SW 1271 (cell line): Measurements from ENCODE around the gene COQ8B.
"Not testable (repeated sequence)": the region's sequence is repeated elsewhere in the genome, so short reads cannot be mapped to it uniquely, and the experiment has no call there.

Experiments used
- DNase-seq, 2 experiments: peaks; one replicate each; lab custom pipeline; 2025; lab: John Stamatoyannopoulos, UW

Gene COQ8B

DNA sequence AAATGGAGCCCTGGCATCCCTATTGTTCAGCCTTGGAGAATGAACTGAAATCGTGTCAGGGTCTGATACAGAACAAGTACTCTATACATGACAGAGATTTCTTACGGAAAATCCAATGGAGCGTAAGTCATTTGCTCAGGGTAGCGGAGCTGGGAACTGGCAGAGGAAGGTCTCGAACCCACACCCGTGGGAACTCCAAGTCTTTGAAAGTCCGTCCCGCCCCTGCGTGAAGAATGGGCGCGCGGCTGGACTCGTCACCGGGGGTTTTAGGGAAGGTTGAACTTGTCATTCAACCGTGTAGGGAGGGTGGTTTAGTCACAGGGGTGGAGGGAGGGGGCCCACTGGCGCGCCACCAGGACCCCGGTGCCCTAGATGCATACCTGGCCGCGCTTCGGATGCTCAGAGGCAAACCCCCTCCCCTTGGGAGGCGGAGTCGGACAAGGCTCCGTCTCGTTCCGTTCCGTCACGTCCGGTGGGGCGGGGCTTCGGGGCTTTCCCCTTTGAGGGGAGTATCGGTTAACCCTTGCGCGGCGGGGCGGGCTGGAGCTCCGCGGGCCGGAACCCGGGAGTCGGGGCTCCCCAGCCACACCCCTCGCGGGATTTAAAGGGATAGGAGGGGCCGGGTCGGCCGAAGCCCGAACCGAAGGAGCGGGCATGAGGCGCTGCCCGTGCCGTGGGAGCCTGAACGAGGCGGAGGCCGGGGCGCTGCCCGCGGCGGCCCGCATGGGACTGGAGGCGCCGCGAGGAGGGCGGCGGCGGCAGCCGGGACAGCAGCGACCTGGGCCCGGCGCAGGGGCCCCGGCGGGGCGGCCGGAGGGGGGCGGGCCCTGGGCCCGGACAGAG, at the start of gene COQ8B, which contains the start of gene ITPKC:
COQ8B (minus strand) TSS at position 405 of the 843 bp plus-strand sequence. CDS start 2,254 bp downstream, outside the sequence.
ITPKC (plus strand) TSS at position 631 of the 843 bp plus-strand sequence; CDS start at position 655, 24 bp downstream.
- peak; percentile 78 to 89 for DNase-seq

DNA sequence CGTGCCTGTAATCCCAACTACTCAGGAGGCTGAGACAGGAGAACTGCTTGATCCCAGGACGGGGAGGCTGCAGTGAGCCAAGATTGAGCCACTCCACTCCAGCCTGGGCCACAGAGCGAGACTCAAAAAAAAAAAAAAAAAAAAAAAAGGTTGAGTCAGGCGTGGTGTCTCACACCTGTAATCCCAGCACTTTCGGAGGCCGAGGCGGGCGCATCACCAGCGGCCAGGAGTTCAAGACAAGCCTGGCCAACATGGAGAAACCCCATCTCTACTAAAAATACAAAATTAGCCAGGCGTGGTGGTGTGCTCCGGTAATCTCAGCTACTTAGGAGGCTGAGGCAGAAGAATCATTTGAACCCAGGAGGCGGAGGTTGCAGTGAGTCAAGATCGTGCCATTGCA, 49.7 kb upstream of the COQ8B start:
- not testable (repeated sequence) for DNase-seq

DNA sequence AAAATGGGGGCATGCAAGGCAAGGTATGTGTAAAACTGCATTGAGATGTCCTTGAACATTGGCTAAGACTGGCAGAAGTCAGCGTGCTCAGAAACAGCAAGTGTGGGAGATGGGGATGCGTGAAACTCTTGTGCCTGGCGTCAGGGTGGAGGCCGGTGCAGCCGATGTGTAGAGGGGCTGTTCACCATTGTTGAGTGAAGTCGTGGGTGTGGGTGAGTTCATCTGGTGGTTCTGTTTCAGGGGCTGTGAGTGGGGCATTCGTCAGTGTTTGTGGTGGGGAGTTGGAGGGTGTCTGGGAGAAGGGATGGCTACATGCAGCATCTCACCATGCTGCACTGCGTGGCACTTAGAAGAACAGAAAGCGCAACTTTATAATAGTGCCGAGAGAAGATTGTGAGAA, 47.3 kb upstream of the COQ8B start:
- no peak for DNase-seq

DNA sequence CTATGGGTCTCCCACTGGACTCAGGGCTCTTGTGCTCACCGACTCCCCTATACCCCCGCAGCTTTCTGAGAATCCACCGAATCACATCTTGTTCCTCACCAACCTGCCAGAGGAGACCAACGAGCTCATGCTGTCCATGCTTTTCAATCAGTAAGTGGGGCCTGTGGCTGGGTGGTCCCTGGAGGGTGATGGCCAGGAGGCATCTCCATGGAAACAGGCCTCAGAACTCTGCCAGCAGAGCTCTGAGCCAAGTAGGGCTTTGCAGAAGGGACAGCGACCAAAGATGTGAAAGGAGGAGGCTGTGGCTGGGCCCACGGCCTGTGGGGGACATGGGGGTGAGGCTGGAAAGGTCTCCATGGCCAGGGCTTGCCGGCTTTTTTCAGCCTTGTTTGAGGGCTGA, 46.8 kb upstream of the COQ8B start:
- DNase-seq, result no peak

DNA sequence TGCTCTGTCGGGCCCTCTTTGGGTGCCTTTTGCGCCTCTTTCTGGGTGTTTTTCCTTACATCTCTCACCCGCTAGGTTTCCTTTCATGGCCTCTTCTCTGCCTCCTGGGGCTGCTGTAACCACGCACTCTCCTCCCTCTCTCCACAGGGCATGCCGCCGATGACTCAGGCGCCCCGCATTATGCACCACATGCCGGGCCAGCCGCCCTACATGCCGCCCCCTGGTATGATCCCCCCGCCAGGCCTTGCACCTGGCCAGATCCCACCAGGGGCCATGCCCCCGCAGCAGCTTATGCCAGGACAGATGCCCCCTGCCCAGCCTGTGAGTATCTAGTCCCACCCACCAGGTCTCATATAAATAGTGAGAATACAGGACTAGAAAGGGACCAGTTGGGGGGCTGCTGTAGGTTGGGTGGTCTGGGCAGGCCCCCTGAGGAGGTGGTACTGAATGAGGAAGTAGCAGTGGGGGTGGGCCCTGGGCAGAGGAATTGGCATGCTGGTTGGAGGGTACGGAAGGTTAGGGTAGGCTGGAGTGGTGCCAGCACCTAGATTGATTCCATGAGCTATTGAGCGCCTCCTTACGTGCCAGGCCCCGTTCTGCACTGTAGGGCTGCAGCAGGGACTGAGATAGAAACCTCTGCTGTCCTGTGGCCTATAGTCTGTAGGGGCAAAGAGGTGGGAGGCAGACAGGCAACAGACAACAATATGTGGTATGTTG, 46.2 kb upstream of the COQ8B start:
- DNase-seq, result no peak

DNA sequence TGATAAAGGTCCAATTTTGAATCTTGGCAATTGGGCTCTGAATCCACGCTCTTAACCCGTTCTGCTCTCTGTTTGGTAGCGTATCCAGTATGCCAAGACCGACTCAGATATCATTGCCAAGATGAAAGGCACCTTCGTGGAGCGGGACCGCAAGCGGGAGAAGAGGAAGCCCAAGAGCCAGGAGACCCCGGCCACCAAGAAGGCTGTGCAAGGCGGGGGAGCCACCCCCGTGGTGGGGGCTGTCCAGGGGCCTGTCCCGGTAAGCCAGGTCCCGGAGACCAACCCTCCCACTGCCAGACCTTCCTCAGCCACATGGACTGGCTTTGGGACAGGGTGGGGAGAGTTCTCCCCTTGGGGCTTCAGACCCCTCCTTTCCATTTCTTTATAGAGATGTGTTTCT, 42.7 kb upstream of the COQ8B start:
- DNase-seq, result no peak

DNA sequence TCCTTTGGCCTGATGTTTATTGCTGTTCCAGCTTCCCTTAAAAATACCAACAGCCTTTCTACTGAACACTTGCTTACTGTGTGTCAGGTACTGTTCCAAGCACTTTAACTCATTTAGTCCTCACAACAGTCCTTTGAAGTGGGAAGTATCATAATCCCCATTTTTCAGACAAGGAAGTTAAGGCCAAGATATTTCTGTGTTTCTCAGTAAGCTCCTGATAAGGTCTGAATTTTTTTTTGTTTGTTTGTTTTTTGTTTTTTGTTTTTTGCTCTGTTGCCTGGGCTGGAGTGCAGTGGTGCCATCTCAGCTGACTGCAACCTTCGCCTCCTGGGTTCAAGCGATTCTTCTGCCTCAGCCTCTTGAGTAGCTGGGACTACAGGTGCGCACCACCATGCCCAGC, 41.8 kb upstream of the COQ8B start:
- DNase-seq, result no peak

DNA sequence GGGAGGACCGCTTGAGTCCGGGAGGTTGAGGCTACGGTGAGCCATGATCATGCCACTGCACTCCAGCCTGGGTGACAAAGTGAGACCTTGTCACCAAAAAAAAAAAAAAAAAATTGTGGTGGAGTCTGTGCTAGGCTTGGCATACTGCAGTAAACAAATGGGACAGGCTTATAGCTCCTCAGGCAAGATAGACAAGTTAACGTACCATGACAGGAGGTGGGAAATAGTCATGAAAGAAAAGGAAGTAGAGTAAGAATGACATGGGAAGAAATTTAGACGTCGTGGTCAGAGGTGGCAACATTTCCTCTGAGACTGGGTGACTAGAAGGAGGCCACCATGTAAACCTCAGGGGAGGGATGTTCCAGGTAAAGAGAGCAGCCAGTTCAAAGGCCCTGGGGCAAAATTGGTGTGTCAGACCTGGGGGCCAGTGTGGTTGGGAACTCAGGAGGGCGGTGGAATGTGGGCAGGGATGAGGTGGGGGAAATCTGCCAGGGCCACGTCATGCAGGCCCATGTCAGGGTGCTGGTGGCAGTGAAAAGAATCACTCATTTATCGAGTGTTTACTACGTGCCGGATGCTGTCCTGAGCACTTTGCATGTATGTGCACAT, 39.9 kb upstream of the COQ8B start:
- no peak for DNase-seq

DNA sequence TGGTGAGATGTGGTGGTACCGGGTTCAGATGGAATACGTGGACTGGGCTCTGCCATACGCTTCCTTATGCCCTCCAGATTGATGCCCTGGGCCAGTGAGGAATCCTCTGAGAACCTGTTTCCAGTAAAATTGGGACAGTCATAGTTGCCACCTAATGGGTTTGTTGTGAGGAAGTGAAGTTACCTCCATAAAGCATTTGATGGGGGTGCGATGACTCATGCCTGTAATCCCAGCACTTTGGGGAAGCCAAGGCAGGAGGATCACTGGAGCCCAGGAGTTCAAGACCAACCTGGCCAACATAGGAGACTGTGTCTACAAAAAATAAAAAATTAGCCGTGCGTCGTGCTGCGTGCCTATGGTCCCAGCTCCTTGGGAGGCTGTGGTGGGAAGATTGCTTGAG, 39.1 kb upstream of the COQ8B start:
- no peak for DNase-seq

DNA sequence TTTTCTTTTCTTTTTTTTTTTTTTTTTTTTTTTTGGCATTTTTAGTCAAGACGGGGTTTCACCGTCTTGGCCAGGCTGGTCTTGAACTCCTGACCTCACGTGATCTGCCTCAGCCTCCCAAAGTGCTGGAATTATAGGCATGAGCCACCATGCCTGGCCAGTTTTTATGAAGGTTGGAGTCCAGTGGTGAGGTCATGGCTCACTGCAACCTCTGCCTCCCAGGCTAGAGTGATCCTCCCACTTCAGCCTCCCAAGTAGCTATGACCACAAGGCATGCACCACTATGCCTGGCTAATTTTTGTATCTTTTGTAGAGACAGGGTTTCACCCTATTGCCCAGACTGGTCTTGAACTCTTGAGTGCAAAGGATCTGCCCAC, 38.5 kb upstream of the COQ8B start:
- no peak for DNase-seq

DNA sequence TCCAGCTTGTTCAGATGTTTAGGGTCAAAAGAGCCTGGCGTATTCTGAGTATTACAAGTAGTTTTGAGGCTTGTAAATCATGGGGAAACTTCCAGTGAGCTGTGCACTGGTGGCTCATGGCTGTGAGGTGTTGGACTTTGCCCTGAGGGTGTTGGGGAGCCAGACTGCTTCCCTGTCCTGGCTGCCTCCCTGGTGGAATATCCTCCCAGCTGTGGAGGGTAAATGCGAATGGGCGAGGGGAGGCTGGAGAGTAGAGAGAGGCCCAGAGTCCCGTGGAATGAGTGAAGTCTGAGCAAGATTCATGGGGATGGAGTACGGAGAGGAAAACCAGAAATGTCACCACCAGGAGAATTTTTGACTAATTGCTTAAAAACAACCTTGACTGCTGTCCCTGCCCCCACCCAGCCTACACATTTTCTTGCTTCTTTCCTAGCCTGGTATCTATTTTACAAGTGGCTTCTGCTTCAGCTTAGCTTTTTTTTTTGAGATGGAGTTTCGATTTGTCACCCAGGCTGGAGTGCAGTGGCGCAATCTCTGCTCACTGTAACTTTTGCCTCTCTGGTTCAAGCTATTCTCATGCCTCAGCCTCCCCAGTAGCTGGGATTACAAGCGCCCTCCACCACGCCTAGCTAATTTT, 38.0 kb upstream of the COQ8B start:
- no peak for DNase-seq

DNA sequence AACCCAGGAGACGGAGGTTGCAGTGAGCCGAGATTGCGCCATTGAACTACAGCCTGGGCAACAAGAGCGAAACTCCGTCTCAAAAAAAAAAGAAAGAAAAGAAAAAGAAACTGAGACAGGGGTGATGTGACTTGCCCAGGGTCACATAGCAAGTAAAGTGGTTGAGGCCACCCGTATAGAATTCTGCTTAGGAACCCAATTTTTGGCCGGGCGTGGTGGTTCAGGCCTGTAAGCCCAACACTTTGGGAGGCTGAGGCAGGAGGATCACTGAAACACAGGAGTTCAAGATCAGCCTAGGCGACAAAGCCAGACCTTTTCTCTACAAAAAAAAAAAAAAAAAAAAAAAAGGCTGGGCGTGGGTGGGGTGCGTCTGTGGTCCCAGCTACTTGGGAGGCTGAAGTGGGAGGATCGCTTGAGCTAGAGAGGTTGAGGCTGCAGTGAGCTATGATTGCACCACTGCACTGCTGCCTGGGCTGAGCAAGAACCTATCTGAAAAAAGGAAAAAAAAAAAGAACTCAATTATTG, 35.6 kb upstream of the COQ8B start:
- no peak for DNase-seq

DNA sequence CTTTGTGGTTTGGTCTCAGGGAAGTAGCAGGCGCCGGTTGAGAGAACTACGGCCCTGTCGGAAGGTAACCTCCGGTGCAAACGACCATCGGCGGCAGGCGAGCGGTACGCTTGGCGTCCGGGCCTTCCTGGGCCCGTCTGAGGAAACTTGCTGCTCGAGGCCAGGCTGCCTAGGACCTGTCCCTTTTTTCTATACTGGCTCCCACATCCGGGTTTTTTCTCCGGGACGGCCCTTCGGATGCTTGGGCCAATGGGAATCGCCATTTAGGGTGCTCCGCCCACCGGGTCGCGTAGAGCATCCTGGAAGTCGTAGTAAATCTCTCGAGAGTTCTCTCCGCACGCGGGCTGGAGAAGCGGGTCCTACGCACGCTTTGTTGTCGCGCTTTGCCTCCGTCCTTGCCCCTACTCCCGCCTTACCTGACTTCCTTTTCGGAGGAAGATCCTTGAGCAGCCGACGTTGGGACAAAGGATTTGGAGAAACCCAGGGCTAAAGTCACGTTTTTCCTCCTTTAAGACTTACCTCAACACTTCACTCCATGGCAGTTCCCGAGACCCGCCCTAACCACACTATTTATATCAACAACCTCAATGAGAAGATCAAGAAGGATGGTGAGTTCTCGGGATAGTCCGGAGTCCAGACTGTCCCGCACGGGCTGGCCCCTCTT, 34.3 kb upstream of the COQ8B start, which contains the start of gene SNRPA:
SNRPA (plus strand) TSS at position 330 of the 664 bp plus-strand sequence; CDS start at position 536, 206 bp downstream.
- DNase-seq, result peak; percentile 81 to 94

DNA sequence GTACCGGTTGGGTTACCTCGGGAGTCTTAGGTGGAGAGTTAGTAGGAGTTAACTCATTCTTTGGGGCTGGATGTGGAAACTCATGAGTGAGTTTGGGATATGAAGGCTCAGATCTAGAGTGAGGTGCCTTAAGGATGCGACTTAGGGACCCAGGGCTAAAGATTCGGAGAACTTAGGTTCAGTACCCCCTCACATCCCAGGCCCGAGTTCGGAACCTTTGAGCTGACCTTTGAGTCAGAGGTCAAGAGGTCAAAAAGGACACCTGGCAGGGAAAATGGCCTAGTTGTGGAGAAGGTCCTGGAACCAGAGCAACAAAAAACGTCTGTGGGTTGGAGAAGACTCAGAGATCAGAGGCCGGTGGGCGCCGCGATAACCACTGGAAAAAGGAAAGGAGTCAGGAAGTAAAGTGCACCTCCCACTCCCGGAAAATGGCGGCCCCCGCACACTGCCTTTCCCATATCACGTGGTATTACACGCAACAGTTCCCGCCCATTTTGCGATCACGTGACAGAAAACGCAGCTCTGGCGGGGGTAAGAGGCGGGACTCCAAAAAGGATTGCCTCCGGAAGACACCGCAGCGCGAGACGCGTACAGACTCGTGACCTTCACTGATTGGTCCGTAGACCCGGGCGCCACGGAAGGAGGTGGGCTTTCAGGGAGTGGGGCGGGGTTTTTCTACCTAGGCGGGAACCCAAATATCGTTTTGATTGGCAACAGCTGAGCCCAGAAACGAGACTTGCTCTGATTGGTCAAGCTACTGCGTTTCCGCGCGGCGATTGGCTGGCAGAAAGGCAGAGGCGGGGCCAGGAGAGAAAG, 33.6 kb upstream of the COQ8B start, which contains the start of gene ACTMAP:
ACTMAP (minus strand) TSS at position 420 of the 816 bp plus-strand sequence. CDS start 674 bp downstream, outside the sequence.
- DNase-seq, result peak; percentile 92 to 98

DNA sequence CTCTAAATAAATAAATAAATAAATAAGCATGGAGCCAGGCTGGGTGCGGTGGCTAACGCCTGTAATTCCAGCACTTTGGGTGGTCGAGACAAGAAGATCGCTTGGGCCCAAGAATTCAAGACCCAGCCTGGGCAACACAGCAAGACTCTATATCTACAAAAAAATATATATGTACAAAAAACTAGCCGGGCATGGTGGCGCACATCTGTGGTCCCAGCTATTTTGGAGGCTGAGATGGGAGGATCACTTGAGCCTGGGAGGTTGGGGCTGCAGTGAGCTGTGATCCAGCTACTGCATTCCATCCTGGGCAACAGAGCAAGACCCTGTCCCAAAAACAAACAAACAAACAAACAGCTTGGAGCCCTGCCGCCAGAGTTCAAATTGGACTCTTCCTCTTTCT, 30.9 kb upstream of the COQ8B start:
- DNase-seq, result no peak

DNA sequence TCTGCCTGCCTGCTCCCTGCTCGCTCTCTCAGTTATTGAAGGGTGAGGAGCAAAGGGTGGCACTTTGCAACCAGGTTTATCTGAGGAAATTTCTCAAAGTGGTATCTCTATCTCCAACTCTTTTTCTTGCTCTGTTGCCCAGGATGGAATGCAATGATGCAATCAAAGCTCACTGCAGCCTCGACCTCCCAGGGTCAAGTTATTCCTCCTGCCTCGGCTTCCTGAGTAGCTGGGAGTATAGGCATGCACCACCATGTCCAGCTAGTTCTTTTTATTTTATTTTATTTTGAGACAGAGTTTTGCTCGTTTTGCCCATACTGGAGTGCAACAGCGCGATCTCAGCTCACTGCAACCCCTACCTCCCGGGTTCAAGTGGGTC, 28.7 kb upstream of the COQ8B start:
- DNase-seq, result no peak

DNA sequence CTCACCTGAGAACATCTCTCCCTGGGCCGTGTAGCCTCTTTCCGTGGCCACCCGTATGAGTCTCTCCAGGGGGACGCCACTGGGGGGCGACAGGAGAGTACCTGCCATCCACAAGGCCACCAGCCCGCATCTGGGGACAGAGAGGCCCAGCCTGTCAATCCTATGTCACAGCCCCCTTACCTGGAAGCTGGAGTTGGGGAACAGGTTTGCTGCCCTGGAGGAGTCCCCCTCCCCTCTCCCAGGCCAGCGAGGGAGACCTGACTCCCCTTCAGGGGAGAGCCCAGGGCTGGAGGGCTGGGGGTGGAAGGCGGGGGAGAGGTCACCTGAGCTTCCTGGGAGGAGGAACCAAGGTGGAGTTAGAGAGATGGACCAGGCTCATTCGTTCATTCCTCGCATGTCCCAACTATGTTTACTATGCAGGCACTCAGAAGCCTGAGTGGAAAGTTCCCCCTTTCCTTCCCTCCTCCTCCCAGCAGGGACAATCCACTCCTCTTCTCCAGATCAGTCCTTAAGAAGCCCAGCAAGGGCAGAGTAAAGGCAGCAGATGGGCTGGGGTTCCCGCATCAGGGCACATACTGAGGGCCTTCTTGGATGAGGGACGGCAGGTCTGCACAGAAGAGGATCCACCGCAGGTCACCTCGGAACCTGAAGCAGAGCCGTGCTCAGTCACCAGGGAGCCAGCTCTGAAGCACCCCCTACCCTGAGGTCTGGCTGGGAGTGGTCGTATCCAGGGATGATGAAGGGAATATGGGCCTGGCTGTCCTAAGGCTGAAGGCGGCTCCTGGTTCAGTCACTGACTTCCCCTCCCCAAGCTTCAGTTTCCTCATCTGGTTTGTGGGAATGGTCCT, 28.1 kb upstream of the COQ8B start:
- DNase-seq, result no peak

DNA sequence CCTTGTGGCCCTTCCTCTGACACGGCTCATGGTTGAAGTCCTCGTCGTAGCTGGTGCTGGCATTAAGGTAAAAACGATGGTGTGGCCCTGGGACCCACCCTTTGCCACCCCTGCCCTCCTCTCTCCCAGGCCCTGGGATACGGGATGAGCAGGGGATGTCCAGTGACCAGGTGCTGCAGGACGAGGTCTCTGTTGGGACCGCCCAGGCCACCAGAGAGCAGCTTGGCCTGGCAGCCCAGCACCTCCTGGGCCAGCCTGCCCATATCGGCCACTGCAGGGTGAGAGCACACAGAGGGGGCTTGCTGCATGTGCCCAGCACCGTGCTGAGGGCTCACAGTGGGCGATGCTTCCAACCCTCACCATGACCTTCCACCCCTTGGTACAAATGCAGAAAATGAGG, 27.2 kb upstream of the COQ8B start:
- DNase-seq, result no peak

DNA sequence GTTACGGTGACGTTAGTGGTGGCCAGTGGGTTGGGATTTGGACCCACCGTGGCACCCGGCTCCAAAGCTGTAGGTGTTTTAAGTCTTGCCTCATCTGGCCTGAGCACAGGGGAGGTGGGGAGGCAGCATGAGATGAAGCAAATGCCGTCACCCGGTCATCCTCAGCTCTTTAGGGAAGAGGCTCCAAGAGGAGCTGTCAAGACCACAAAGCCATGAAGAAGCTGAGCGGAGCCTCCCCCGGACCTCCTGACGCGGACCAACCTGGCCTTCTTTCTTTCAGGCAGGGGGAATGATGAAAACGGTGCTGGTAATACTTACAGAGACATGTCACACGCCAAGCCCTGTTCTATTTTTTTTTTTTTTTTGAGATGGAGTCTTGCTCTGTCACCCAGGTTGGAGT, 26.2 kb upstream of the COQ8B start:
- DNase-seq, result no peak
